ENCODE results near the gene HSD3B2. TPM values are rescaled to one million over a fixed set of nuclear protein-coding genes. Genes with fewer than 3 reads are reported as not detected.

The HSD3B2 gene
- total and polyA plus RNA-seq, 2 of the 8 experiments (the other 6 are each of a cell fraction or from before 2014, with no cell fraction given) = not detected

DNA sequence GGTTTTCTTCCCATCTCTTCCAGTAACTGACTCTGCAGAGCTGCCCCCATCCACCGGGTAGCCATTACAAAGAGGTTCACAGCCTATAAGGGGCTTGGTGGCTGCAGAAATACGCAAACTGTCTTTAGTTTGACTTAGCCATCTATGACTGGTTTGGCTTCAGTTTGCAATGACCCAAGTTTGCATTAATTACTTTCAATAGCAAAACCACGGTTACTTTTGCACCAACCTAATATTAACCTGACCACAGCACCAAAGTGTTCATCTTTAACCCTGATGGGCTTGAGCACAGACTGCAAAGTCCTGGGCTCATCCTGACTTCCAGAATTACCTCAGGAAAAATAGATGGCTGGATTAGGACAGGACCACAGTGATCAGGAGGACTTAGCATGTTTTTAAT lies 48.5 kb upstream of the HSD3B2 start:
- CTCF ChIA-PET (ENCODE audit: partially characterized antibody) = interaction anchor here (0.6 to 14.2 kb wide), 23 partner anchors 8 to 1208 kb away, joined by 3 to 368 read pairs (median 5); partner anchors contain the start of gene WARS2
- H3K4me2 ChIP-seq (ENCODE audit: insufficient read depth in 1 of 2, low read depth in 2 of 2, low read length in 2 of 2) = no peak overlapping the region
- no peak for FAIRE-seq
- H4K5ac ChIP-seq (ENCODE audit: insufficient read length, low read depth, low read length) = no peak overlapping the region
- no peaks in the 10 kb centered on the region for H3K79me1 ChIP-seq (ENCODE audit: low read depth, low read length)
- H3K23ac ChIP-seq (ENCODE audit: insufficient read length) = no peak overlapping the region
- no peak overlapping the region for H2BK5ac ChIP-seq (ENCODE audit: low read depth, low read length)
- H4K91ac ChIP-seq (replicated peaks; ENCODE audit: insufficient read length, low read length) = no peak overlapping the region
- H3K4ac ChIP-seq (replicated peaks; ENCODE audit: insufficient read length, low read depth, low read length) = no peak overlapping the region
- no peaks in the 10 kb centered on the region for H3K9me3 ChIP-seq (ENCODE audit: insufficient read depth in 2 of 2, low read depth in 1 of 2, low read length in 1 of 2)
- H2BK20ac ChIP-seq (ENCODE audit: low read length) = no peak overlapping the region
- no peak overlapping the region; the same call in 1 of the 2 replicates for H2BK12ac ChIP-seq (ENCODE audit: low read depth, low read length)
- no peak overlapping the region for H3K4me3 ChIP-seq (ENCODE audit: extremely low read depth in 1 of 4, insufficient read depth in 2 of 4, low read depth in 3 of 4, low read length in 4 of 4)
- H3K18ac ChIP-seq (ENCODE audit: extremely low read depth, low read length) = no peak overlapping the region
- no peaks in the 10 kb centered on the region for H4K20me1 ChIP-seq (replicated peaks in 1 of 2; ENCODE audit: control insufficient read depth in 1 of 2, insufficient read depth in 2 of 2, low read length in 2 of 2)
- no peak overlapping the region for H2BK120ac ChIP-seq (replicated peaks; ENCODE audit: low read depth, low read length)
- H3K23me2 ChIP-seq (ENCODE audit: low read depth, low read length) = no peaks in the 10 kb centered on the region
- no peak overlapping the region for H3K9ac ChIP-seq (replicated peaks in 1 of 4; ENCODE audit: extremely low read depth in 1 of 4, low read depth in 3 of 4, low read length in 3 of 4)
- no peak overlapping the region for H2BK15ac ChIP-seq (ENCODE audit: low read length)
- H2AK5ac ChIP-seq (ENCODE audit: low read depth, low read length) = no peak overlapping the region
- no peak overlapping the region for H2AFZ ChIP-seq (ENCODE audit: low read length)
- H3K4me1 ChIP-seq (replicated peaks in 1 of 4; ENCODE audit: control insufficient read depth in 3 of 4, insufficient read depth in 4 of 4, low read length in 3 of 4) = peaks cover 0 to 2% (median under 1%) of the 10 kb centered on the region in 4 experiments; a peak in 1 of 7 replicates
- H3K14ac ChIP-seq (ENCODE audit: insufficient read length) = no peak overlapping the region
- no peaks in the 10 kb centered on the region; a peak in 1 of 8 replicates for H3K36me3 ChIP-seq (ENCODE audit: control insufficient read depth in 2 of 4, insufficient read depth in 4 of 4, low read length in 3 of 4)
- H3K79me2 ChIP-seq (ENCODE audit: control insufficient read depth in 1 of 2, insufficient read depth in 2 of 2, low read length in 2 of 2) = no peaks in the 10 kb centered on the region
- 85% methylated on average over 3 of the region's 3 CpGs; no CpG with 5 or more reads in 1 of the 2 experiments for WGBS, 2 experiments (ENCODE audit: extremely low coverage in 1 of 2, insufficient coverage in 1 of 2, insufficient read length in 1 of 2, insufficient replicate concordance in 2 of 2, low coverage in 1 of 2, low lambda C conversion rate in 2 of 2, missing lambda C conversion rate in 1 of 2)
- POLR2A ChIA-PET (ENCODE audit: partially characterized antibody) = interaction anchor here (1.3 to 1.5 kb wide), 2 partner anchors 8 to 44 kb away, joined by 3 to 4 read pairs; no protein-coding TSS in a partner anchor
- no peak for DNase-seq (ENCODE audit: low read depth in 1 of 2, low spot score in 2 of 2)
- no peak overlapping the region for H3K56ac ChIP-seq (replicated peaks; ENCODE audit: insufficient read length, low read depth, low read length)
- H4K8ac ChIP-seq (ENCODE audit: extremely low read depth, insufficient read depth, low read length) = no peak overlapping the region
- no peaks in the 10 kb centered on the region; a peak in 1 of 7 replicates for H3K27me3 ChIP-seq (replicated peaks in 1 of 4; ENCODE audit: control insufficient read depth in 3 of 4, extremely low read depth in 1 of 4, insufficient read depth in 3 of 4, low read length in 3 of 4)
- no peak overlapping the region for H3K27ac ChIP-seq (ENCODE audit: low read depth, low read length)
- TF ChIP-seq, protein P1, sequence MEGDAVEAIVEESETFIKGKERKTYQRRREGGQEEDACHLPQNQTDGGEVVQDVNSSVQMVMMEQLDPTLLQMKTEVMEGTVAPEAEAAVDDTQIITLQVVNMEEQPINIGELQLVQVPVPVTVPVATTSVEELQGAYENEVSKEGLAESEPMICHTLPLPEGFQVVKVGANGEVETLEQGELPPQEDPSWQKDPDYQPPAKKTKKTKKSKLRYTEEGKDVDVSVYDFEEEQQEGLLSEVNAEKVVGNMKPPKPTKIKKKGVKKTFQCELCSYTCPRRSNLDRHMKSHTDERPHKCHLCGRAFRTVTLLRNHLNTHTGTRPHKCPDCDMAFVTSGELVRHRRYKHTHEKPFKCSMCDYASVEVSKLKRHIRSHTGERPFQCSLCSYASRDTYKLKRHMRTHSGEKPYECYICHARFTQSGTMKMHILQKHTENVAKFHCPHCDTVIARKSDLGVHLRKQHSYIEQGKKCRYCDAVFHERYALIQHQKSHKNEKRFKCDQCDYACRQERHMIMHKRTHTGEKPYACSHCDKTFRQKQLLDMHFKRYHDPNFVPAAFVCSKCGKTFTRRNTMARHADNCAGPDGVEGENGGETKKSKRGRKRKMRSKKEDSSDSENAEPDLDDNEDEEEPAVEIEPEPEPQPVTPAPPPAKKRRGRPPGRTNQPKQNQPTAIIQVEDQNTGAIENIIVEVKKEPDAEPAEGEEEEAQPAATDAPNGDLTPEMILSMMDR (IDR thresholded peaks at IDR 0.05; ENCODE audit: control extremely low read depth in 1 of 3, insufficient read depth in 1 of 3, low read depth in 1 of 3, low read length in 3 of 3) = no peak
- TF ChIP-seq CREB1 (IDR thresholded peaks at IDR 0.05) = no peak
- TF ChIP-seq SIN3A (conservative IDR thresholded peaks at IDR 0.05 in 1 of 2, IDR thresholded peaks at IDR 0.05 in 1 of 2; ENCODE audit: low read depth in 1 of 2, low read length in 2 of 2) = no peak
- TF ChIP-seq SIX5 (IDR thresholded peaks at IDR 0.05; ENCODE audit: low read depth, low read length) = no peak
- TF ChIP-seq BACH1 (IDR thresholded peaks at IDR 0.05; ENCODE audit: low read length) = no peak
- no peak for TF ChIP-seq TAF1 (IDR thresholded peaks at IDR 0.05; ENCODE audit: low read depth, low read length)
- no peak for TF ChIP-seq YY1 (IDR thresholded peaks at IDR 0.05; ENCODE audit: low read depth, low read length)
- TF ChIP-seq RBBP5 (IDR thresholded peaks at IDR 0.05; ENCODE audit: borderline replicate concordance, low read depth, low read length) = no peak
- TF ChIP-seq TBP (IDR thresholded peaks at IDR 0.05; ENCODE audit: low read depth, low read length) = no peak
- no peak for TF ChIP-seq ZNF274 (IDR thresholded peaks at IDR 0.05; ENCODE audit: borderline replicate concordance, extremely low read depth, low read length)
- TF ChIP-seq CHD1 (IDR thresholded peaks at IDR 0.05; ENCODE audit: low read depth, low read length) = no peak
- no peak for TF ChIP-seq FOSL1 (IDR thresholded peaks at IDR 0.05; ENCODE audit: insufficient read depth, low read depth, low read length)
- TF ChIP-seq POLR2AphosphoS5 (IDR thresholded peaks at IDR 0.05; ENCODE audit: low read depth, low read length) = no peak

Data from H1 (cell line).